K562 (cell line): Measurements from ENCODE around the gene PIGQ. TPM values are rescaled to one million over a fixed set of nuclear protein-coding genes. Genes with fewer than 3 reads are reported as not detected.

Experiments
- ATF6 ChIP-seq: sonication (generic); formaldehyde crosslinking; IDR thresholded peaks from 2 replicates; pipeline ENCODE4 v1.4.0; 2020; ENCODE audit warnings: mild to moderate bottlenecking, missing genetic modification reagents
- CSDE1 ChIP-seq, 2 experiments: fragments of 450-650 bp; IDR thresholded peaks; 2 replicates each; pipeline ENCODE4 v1.6.1; 2016; ENCODE audit warnings: mild to moderate bottlenecking in 1 of 2
- DACH1 ChIP-seq: fragments of 450-650 bp; IDR thresholded peaks from 2 replicates; pipeline ENCODE4 v1.6.1; 2018; ENCODE audit not compliant: partially characterized antibody
- ELF2 ChIP-seq: fragments of 250-450 bp; sonication (Bioruptor Pico); IDR thresholded peaks from 2 replicates; pipeline ENCODE4 v1.5.0; 2021; ENCODE audit warnings: mild to moderate bottlenecking
- FOXO4 ChIP-seq: fragments of 450-650 bp; formaldehyde crosslinking; IDR thresholded peaks from 2 replicates; pipeline ENCODE4 v1.4.0; 2020; ENCODE audit warnings: mild to moderate bottlenecking, moderate library complexity
- HBP1 ChIP-seq: fragments of 450-650 bp; formaldehyde crosslinking; IDR thresholded peaks from 2 replicates; pipeline ENCODE4 v1.4.0; 2022; ENCODE audit warnings: missing genetic modification characterization
- HMGN3 ChIP-seq: IDR thresholded peaks from 2 replicates; pipeline ENCODE4 v1.6.1; 2011; ENCODE audit warnings: borderline replicate concordance, low read depth, mild to moderate bottlenecking, mixed read lengths, low read length; ENCODE audit not compliant: insufficient read length; ENCODE audit errors: extremely low read depth
- ID3 ChIP-seq, 2 experiments: fragments of 250-450 bp in 1 of 2; fragments of 450-650 bp in 1 of 2; sonication (Bioruptor Pico) in 1 of 2; IDR thresholded peaks; 2 replicates each; pipeline versions ENCODE4 v1.6.1 to v1.8.0; 2016 to 2021; ENCODE audit warnings: mild to moderate bottlenecking in 2 of 2, moderate library complexity in 2 of 2, missing compliant biosample characterization in 1 of 2, missing genetic modification characterization in 1 of 2
- KAT7 ChIP-seq: sonication (generic); formaldehyde crosslinking; IDR thresholded peaks from 2 replicates; pipeline ENCODE4 v1.8.0; 2022; ENCODE audit warnings: missing genetic modification reagents, mild to moderate bottlenecking, borderline replicate concordance
- MCM7 ChIP-seq, 2 experiments: fragments of 450-650 bp; IDR thresholded peaks; 2 replicates each; pipeline ENCODE4 v1.6.1; 2016 to 2018
- MECOM ChIP-seq: fragments of 250-450 bp; sonication (Bioruptor Pico); IDR thresholded peaks from 2 replicates; pipeline ENCODE4 v1.8.0; 2022; ENCODE audit warnings: inconsistent platforms
- PHF21A ChIP-seq: fragments of 450-650 bp; IDR thresholded peaks from 2 replicates; pipeline ENCODE4 v1.6.1; 2017; ENCODE audit warnings: low read depth, borderline replicate concordance
- POLR2AphosphoS2 ChIP-seq: IDR thresholded peaks from 2 replicates; pipeline ENCODE4 v1.6.1; 2012; ENCODE audit warnings: low read length, improper control_type of control experiment
- TAF15 ChIP-seq: fragments of 200-400 bp; formaldehyde crosslinking; IDR thresholded peaks from 2 replicates; pipeline ENCODE4 v1.6.1; 2017; ENCODE audit warnings: mild to moderate bottlenecking, low read depth, low read length, moderate library complexity
- TEAD1 ChIP-seq, 2 experiments: fragments of 450-650 bp in 1 of 2; sonication (generic) in 1 of 2; formaldehyde crosslinking; IDR thresholded peaks; 2 replicates each; pipeline versions ENCODE4 v1.4.0 to v1.8.0; 2020 to 2022; ENCODE audit warnings: mild to moderate bottlenecking in 2 of 2, missing genetic modification reagents in 1 of 2
- TFAP4 ChIP-seq: sonication (generic); formaldehyde crosslinking; IDR thresholded peaks from 2 replicates; pipeline ENCODE4 v1.8.0; 2022; ENCODE audit warnings: missing genetic modification reagents, mild to moderate bottlenecking, moderate library complexity, borderline replicate concordance
- ZBTB2 ChIP-seq: fragments of 450-650 bp; IDR thresholded peaks from 2 replicates; pipeline ENCODE4 v1.6.1; 2016; ENCODE audit warnings: antibody characterized with exemption
- ZNF395 ChIP-seq: fragments of 200-800 bp; sonication (Bioruptor generic); IDR thresholded peaks from 2 replicates; pipeline ENCODE4 v1.6.1; 2017; ENCODE audit warnings: missing genetic modification characterization, missing compliant biosample characterization
- polyA plus RNA-seq, 8 experiments: library from polyadenylated mRNA; depleted of rRNA in 4 of 8; stranded (reverse) in 5 of 8; unstranded in 3 of 8; fragments of >200 nt; fragmentation: Nextera tagmentation in 2 of 8; fragmentation: Illumina TruSeq in 1 of 8; extraction: Ambion mirVana in 2 of 8; extraction: Trizol in 1 of 8; gene quantifications; 2 replicates each; pipeline versions ENCODE4 v1.2.1 to v1.2.3, GENCODE V29; 2011 to 2014; ENCODE audit warnings: inconsistent platforms in 1 of 8, missing spikeins in 1 of 8
- total RNA-seq, 7 experiments: library from RNA; depleted of rRNA in 6 of 7; stranded (reverse); fragments of >200 nt in 6 of 7; fragmentation: Illumina TruSeq in 2 of 7; extraction: Trizol in 2 of 7; gene quantifications; 2 replicates each; pipeline versions ENCODE4 v1.2.1 to v1.2.3, GENCODE V29; 2011 to 2021; ENCODE audit warnings: low replicate concordance in 1 of 7

PIGQ gene
- total and polyA plus RNA-seq, 9 of the 15 experiments (the other 6 are each of a cell fraction or from before 2014, with no cell fraction given), result 0.20 to 49.6 (median 11.7) TPM

- TF ChIP-seq ZBTB2 (no peak), ATF6 (CRISPR knock-in tag) (peak; percentile 57; the same call in 1 of the 2 replicates), TFAP4 (peak; percentile 51; the same call in 1 of the 2 replicates), POLR2AphosphoS2 (no peak), PHF21A (no peak), HMGN3 (no peak), MCM7 (IDR thresholded peaks at IDR 0.05) (no peak), ZNF395 (CRISPR knock-in tag) (0 out of 2 replicates have a peak, but pooled peaks have one; percentile 19), HBP1 (CRISPR knock-in tag) (no peak), MECOM (CRISPR knock-in tag) (no peak), TEAD1 (CRISPR knock-in tag; IDR thresholded peaks at IDR 0.05) (no peak), FOXO4 (no peak), CSDE1 (IDR thresholded peaks at IDR 0.05) (no peak), ELF2 (CRISPR knock-in tag) (0 out of 2 replicates have a peak, but pooled peaks have one; percentile 36), KAT7 (CRISPR knock-in tag) (no peak), TAF15 (no peak), DACH1 (peak; percentile 27), ID3 (CRISPR knock-in tag; IDR thresholded peaks at IDR 0.05) (no peak), ID3 (tag; IDR thresholded peaks at IDR 0.05) (no peak)
Observed at GRCh38 chr16:529012-529575, 40.7 kb upstream of the PIGQ start (continued).
